Inflammatory macrophage (primary cell): ENCODE results near the gene SRP68.
A peak's percentile ranks its signal among the peaks of the same experiment; 100 is the strongest.

Source experiments
- DNase-seq, 2 donors: peaks; one replicate each; pipeline ENCODE4 v3.0.0-alpha.2; 2020 to 2022

The SRP68 gene

DNA sequence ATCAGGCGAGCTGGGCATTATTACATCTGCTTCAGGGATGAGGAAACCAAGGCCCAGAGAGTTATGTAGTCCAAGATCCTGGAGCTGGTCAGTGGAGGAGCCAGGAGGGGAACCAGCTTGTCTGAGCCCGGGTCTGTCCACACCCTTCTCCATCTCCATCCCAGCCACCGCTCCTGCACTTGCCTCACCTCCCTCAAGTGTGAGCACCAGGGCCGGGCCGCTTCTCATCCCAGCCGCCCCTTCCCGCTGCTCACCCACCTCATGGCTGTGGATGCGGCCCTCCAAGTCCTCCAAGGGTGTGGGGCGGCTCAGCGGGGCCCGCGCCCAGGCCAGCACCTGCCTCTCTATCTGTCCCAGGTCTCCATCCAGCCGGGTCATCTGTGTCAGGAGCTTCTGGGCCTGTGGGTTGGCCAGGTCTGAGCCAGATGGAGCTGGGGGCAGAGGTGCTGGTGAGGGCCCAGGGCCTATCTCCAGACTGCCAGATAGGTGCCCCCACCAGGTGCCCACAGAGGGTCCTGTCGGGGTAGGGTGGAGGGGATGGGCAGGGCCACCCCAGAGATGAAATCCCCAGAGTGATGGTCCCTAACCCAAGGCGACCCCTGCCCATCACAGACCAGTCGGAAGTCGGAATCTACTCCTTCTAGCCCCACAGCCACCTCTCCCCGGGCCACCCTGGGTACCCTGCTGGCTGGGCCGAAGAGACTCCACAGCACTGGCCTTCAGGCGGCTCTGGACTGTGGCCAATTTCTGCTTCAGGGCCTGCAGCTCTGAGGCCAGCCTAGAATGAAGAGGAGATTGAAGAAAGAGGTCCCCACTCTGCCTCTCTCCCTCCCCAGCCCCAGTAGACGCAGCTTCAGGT lies 54.6 kb downstream of the SRP68 start:
- no peak for DNase-seq

DNA sequence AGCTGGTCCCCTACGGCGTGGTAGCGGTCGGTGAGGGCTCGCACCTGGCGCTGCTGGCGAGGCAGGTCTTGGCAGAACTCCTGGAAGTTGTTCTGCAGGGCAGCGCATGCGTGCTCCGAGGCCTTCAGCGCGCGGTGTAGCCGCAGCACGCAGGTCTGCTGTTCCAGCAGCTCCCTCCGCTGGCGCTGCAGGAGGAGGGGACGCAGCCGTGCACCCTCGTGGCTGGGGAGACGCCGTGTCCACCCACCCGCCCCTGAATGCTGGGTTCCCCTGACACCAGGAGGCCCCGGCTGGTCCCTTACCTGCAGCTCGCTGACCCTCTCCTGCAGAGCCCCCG lies 57.4 kb downstream of the SRP68 start:
- no peak for DNase-seq

DNA sequence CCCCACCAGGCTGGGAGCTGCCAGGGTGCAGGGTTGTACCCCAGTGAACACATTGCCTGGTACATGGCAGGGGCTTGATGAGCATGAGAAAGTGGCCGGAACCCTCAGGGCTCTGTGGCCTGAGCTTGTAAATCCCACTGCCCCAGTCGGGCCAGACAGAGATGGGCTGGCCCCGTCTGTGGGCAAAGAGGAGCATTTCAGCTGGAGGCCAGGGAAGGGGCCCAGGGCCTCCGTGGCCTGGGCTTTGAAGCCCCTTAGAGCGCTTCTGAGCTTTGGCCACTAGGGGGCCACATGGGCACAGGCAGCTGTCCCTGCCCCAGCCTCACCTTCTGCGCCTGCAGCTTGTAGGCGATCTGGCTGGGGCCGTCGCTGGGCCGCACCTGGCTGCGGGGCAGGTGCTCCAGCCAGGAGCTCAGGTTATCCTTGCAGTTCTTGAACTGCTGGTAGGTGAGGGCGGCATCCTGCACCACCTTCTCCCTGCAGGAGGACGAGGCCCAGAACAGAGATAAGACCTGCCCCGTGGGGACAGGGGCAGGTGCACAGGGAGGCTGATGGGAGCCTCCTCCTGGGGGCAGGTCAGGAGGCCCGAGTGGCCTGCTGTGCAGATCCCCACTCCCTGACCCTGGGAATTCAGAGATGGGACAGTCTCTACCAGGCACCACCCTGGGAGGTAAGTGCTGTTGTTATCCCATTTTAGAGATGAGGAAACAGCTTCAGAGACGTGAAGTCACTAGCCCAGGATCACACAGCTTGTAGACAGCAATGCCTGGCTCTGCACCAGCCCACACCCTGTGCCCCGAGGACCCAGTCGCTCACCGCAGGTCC lies 58.0 kb downstream of the SRP68 start:
- peak; percentile 61 to 67 for DNase-seq

DNA sequence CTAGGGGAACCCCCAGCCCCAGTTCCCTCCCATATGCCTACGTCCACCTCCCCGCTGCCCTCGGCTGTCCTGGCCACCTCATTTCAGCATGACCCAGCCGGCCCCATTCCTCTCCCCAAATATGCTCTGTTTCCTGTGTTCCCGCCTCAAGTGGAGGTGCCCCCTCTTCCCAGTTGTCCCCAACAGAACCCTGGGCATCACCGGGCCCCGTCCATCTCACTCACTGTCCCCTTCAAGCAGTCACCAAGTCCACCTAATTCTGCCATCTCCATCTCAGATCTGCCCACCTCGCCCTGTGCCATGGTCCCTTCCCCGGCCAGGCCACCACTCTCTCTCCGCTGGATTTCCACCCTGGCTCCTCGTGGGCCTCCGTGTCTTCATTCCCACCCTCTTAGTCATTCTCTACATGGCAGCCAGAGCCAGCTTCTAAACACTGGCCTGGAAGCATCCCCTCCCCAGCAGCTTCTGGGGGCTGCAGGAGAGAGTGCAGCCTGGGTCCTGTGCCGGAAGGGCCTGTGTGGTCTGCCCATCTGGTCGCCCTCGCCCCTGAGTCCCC lies 58.9 kb downstream of the SRP68 start:
- DNase-seq, result no peak

DNA sequence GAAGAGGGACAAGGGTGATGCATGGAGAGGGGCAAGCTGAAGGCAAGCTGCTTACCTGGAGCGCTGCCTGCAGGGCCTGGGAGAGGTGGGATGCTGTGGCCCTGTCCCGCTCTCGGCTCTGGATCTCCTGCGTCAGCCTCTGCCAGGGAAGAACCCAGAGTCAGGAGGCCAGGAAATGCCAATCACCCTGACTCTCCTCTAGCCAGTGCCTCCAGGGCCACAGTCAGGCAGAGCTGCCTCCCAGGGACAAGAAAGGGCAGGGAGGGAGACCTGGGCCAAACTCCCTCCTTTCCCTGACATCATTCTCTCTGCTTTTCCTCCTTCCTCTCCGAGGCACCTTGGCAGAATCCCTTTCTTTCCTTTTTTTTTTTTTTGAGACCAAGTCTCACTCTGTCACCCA lies 60.4 kb downstream of the SRP68 start:
- DNase-seq, result no peak

DNA sequence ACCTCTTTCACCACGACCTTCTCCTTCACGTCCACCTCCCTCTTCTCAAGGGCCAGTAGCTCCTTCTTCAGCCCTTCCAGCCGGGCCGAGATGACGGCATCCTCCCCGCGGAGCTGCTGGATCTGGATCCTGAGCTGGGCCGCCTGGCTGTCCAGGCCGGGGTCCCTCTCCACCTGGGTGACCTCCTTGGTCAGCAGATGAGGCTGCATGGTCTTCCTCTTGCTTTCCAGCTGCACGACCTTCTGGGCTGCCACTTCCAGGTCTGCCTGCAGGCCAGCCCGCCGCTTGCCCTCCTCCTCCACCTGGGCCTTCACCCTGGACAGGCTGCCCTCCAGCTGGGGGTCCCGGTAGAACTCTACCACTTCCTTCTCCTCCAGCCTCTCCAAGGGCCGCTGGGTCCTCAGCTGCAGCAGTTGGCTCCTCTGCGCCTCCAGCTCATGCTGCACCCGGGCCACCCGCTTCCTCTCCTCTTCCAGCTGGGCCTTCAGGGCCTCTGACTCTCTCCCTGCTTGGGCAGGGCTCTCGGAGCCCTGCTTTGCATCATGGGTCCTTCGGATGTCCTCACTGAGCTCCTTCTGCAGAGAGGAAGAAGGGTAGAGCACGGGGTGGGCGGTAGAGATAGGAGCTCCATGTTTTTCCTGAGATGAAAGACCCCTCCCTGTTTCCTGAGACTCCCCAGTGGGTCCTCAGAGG lies 62.2 kb downstream of the SRP68 start:
- peak in 1 of 2 donors; percentile 20 for DNase-seq

DNA sequence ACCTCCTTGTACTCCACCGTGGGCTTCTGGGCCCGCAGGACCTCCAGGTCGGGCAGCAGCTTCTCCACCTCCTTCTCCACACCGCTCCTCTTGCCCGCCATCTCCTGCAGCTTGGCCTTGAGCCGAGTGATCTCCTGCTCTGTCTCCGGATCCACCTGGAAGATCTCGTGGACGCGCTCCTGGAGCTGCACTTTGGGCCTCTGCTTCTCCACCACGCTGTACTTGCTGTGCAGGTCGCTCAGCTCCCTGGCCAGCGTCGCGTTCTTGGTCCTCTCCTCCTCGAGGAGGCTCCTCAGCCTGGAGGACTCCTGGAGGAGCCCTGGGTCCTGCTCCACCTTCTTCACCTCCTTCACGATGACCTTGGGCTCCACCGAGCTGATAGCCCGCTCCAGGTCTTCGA lies 62.9 kb downstream of the SRP68 start:
- DNase-seq, result no peak

DNA sequence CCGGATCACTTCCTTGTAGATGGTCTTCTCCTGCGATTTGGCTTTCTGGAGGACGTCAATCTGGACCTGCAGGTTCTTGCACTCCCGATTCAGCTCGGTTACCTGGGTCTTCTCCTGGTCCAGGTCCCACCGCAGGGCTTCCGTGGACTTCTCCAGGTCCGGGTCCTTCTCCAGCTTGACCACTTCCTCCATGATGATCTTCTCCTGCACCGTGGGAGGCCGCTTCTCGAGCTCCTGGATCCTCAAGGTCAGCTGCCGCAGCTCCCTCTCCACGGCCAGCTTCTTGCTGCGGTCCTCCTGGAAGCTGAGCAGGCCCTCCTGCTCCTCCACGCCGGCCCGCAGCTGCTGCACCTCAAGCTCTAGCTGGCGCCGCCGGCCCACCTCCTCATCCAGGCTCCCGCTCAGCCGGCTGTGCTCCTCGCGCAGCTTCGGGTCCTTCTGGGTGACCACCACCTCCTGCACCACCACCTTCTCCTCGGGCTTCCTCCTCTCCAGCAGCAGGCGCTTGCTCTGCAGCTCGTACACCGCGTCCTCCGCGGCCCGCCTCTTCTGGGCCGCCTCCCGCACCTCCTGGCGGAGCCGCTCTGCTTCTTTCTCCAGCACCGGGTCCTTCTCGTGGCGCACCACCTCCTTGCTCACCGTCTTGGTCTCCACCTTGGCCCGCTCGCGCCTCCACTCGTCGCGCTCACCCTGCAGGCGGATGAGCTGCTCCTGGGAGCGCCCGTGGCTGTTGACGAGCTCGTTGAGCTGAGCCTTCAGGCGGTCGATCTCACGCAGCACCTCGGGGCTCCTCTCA lies 63.5 kb downstream of the SRP68 start:
- no peak for DNase-seq

DNA sequence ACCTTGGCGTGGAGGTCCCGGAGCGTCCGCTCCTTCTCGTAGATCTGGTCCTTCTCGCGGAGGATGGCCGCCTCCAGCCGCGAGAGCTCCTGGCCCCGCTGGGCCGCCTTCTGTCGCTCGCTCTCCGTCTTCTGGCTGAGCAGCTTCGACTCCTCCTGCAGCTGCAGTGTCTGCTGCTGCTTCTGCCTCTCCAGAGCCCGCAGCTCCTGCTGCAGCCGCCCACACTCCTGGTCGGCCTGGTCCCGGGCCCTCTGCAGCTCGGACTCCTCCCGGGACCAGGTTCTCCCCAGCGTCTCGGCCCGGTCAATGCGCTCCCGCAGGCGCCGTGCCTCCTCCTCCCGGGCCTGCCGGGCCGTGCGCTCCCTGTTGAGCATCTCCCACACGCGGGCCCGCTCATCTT lies 64.1 kb downstream of the SRP68 start:
- DNase-seq, result no peak

DNA sequence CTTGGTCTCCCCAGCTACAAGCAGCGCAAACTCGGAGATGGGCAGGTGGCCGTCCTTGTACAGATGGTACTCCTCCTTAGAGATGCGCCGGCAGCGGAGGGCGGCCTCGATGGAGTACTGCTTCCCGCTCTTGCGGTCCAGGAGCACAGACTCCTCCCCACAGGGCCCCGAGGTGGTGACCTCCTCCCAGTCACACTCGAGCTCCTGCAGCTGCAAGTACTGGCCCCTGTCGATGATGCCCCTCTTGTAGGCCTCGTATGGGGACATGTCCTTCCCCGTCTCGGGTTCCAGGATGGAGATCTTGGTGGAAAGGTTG lies 64.5 kb downstream of the SRP68 start:
- no peak for DNase-seq

DNA sequence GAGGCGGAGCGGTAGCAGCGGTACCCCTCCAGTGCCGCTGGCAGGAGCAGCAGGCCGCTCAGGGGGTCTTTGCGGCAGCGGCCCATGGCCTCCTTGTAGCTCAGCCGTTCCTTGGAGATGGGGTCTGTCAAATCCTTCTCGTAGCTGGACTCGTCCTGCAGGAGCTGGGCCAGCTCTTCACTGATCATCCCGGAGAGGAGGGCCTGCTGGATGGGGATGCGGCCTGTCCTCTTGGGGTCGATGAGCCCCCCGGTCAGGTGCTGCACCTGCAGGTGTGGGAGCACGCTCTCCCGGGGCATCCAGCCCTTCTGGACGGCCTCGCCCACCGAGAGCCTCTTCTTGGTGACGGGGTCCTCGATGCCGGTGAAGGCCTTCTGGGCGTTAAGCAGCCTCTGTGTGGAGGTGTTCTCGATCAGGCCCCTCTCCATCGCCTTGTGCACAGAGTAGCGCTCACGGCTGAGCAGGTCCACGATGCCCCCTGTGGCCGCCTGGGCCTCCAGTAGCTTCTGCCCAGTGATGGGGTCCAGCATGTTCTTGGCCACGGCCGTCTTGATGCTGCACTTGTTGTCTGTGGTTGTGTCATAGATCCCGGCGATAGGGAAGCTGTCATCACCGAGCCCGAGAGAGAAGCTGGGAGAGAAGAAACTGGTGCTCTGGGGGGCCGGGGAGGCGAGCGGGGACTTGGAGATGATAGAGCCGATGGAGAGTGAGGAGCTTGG lies 65.0 kb downstream of the SRP68 start:
- no peak for DNase-seq

DNA sequence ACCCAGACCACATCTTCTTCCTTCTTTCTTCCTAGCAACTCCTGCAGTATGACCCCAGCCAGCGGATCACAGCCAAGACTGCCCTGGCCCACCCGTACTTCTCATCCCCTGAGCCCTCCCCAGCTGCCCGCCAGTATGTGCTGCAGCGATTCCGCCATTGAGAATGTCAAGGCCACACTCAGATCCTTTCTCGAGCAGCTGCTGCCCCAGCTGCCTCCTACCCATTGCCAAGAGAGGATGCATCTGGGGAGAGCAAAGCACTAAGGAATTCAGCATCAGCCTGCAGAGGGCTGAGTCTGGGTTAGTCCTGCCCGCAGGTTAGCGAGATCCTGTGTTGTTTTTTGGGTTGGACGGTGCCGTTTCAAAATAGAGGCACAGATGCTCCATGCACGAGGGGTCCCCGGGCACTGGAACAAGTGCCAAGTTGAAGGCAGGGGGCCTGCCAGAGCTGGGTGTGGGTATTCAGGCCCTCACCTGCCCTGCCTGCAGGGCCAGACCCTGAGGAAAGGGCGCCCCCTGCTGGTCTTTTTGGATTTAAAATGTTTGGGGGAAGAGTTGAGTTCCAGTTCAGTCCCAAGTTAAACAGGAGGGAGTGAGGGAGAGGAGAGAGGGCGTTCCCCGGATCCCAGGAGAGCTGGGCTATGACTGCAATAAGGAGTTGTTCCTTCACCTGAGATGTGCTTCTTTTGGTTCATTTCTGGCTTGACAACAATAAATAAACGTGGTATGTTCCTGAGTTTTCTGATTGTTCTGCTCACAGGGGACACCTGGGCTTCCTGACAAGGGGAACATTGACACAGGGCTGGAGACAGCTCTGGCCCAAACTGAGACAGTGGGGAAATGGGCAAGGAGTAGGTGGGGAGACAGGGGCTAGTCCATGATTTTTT lies 66.8 kb downstream of the SRP68 start:
- peak; percentile 70 to 74 for DNase-seq

DNA sequence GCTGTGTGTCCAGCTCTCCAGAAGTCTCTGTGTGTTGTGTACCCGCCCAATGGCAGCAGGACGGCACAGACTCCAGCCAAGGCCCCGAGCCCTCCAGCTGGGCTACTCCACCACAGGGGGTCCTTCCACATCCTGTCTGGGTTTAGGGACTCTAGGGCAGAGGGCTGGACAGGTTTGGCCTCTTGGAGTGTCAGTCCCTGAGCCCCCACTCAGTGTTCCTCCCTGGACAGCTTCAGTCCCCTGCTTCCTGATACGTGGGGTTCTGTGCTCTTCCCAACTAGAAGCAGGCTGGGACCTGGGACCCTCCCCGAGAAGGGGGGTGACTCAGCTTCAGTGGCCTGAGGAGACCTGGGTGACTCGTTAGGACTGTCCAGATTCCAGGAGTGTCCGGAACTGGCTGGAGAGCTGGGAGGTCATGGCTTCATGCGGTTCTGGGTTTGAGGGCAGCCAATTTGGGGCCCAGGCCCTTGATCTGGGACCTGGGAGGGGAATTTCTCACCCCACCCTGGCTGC lies 67.5 kb downstream of the SRP68 start:
- no peak for DNase-seq

DNA sequence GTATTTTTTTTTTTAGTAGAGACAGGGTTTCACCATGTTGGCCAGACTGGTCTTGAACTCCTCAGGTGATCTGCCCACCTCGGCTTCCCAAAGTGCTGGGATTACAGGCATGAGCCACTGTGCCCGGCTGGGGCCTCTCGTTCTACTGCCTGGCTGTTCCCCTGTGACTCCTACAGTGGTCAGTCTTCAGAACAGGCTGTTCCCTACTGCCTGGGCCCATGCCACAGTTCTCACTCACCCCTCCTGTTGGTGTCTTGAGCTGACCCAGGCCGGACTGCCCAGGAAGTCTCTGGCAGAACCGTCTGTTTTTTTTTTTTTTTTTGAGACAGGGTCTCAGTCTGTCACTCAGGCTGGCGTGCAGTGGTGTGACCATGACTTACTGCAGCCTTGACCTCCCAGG lies 68.4 kb downstream of the SRP68 start:
- DNase-seq, result no peak

DNA sequence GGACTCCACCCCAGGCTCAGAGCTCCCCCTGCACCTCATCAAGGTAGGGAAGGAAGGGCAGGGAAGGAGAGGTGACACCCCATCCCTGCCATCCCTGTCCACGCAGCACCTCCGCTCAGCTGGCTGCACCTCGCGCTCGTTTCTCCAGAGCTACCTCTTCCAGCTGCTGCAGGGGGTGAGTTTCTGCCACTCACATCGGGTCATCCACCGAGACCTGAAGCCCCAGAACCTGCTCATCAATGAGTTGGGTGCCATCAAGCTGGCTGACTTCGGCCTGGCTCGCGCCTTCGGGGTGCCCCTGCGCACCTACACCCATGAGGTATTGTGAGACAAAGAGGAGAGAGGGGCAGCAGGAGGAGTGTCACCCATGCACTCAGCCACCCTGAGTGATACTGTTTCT lies 70.2 kb downstream of the SRP68 start:
- DNase-seq, result no peak

DNA sequence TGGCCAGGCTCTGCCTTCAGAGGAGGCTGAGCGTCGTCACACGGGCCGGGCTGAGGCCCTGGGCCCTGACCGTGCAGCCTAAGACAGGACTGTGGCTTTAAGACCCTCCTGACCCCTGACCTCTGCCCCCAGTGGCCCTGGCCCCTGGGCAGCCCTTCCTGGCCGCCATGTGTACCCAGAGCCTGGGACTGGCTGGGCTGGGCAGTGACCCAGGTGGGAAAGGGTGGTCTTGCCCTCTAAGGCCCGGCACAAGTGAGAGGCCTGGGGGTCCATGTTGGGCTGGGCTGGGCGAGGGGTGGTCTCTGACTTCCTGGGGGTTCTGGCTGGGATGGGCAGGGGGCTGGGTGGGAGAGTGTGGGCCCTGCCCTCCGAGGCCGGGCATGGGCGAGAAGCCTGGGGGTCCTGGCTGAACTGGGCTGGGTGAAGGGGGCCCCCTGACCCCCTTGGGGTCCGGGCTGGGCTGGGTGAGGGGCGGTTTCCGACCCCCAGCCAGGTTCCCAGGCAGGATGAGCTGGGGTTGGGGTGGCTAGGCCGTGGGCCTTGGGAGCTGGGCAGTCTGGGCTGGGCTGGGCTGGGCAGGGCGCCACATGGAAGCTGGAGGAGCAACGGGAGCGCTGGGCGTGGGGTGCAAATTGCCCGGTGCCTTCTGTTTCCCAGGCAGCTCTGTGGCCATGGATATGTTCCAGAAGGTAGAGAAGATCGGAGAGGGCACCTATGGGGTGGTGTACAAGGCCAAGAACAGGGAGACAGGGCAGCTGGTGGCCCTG lies 71.4 kb downstream of the SRP68 start, which contains the start of gene CDK3:
TSS of gene CDK3 (plus strand) at position 101 of the 767 bp plus-strand sequence. CDS start at position 672, 571 bp downstream.
- DNase-seq, result no peak

DNA sequence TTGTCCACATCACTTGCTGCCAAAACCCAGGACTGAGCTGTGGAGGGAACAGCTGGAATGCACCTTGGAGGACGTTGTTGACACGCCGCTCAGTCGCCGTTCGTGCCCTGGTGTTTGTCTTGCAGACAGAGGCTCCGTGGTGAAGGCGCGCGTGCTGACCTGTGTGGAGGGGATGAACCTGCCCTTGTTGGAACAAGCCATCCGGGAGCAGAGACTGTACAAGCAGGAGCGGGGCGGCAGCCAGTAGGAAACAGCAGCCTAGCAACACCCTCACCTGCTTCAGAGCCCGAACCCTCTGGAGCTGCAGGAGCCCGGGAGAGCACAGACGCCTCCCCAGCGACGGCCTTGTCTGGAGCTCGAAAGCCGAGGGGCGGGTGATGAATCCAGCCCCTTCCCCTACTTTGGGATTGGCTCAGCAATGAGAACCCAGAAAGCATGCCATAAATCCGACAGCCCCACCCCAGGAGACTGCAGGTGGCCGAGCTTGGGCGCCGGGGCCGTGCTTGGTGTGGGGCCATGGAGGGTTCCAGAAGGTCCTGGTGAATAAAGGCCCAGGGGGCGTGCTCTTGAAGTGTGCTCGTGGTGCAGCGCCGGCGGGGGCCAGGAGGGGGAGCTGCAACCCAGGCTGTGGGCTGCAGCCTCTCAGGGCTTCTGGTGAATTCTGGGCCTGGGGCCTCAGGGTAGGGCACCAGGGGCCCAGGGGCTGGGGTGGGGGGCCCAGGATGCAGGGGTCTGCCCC lies 72.1 kb downstream of the SRP68 start:
- peak; percentile 57 to 65 for DNase-seq

DNA sequence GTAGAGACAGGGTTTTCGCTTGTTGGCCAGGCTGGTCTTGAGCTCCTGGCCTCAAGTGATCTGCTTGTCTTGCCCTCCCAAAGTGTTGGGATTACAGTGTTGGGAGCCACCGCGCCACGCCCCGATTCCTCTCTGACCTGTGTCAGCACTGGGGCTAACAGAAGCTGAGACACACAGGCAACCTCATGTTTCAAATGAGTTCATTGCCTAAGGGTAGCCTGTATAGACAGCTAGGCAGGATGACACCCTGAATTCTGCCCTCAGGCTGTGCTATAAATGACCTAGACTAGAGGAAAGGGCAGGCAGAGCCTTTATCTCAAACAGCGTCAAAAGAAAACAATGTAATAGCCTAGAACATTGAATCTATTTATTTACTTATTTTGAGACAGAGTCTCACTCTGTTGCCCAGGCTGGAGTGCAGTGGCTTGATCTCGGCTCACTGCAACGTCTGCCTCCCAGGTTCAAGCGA lies 74.0 kb downstream of the SRP68 start:
- no peak for DNase-seq
